ENCODE measurements around the gene LDB2. TPM values are rescaled to one million over a fixed set of nuclear protein-coding genes. Genes with fewer than 3 reads are reported as not detected.

The LDB2 gene
- total and polyA plus RNA-seq, 2 experiments from 2014 or later: 48.6 to 80.1 TPM

GRCh38 chr4:16896881-16897750 is 1.3 kb downstream of the LDB2 start:
- TF ChIP-seq ETS1 (IDR thresholded peaks at IDR 0.05) (no peak), ZNF331 (CRISPR knock-in tag; IDR thresholded peaks at IDR 0.05; ENCODE audit: low read depth) (no peak), STAT1 (IDR thresholded peaks at IDR 0.05; ENCODE audit: unreplicated experiment) (no peak), REST (IDR thresholded peaks at IDR 0.05; ENCODE audit: unreplicated experiment) (no peak), ZNF462 (CRISPR knock-in tag; IDR thresholded peaks at IDR 0.05) (no peak), EZH2 (IDR thresholded peaks at IDR 0.05; ENCODE audit: low read depth, unreplicated experiment) (no peak), NANOG (IDR thresholded peaks at IDR 0.05; ENCODE audit: borderline replicate concordance) (no peak), JUNB (IDR thresholded peaks at IDR 0.05; ENCODE audit: unreplicated experiment) (no peak)
- DNase-seq (ENCODE audit: low spot score) (peak; percentile 54), ATAC-seq (peak; percentile 32)
- peak overlapping the region; percentile 78 for H3K4me3 ChIP-seq
- H4K20me1 ChIP-seq (replicated peaks; ENCODE audit: insufficient read depth): no peaks in the 10 kb centered on the region
- Mint-ChIP-seq H3K36me3 (ENCODE audit: low read depth) (no peaks in the 10 kb centered on the region), H3K9me3 (no peaks in the 10 kb centered on the region), H3K27ac (peak overlapping the region; percentile 24), H3K4me3 (peak overlapping the region; percentile 95), H3K27me3 (ENCODE audit: insufficient read depth, low read depth, poor library complexity) (peaks cover 2% of the 10 kb centered on the region), H3K4me1 (peaks cover 62% of the 10 kb centered on the region)
- H3K79me2 ChIP-seq (replicated peaks; ENCODE audit: insufficient read depth): peaks cover 54% of the 10 kb centered on the region
- no peaks in the 10 kb centered on the region for H3K36me3 ChIP-seq (ENCODE audit: insufficient read depth)
- peak overlapping the region; percentile 77 for H3K27ac ChIP-seq (ENCODE audit: low read depth)
- H3K4me1 ChIP-seq (ENCODE audit: insufficient read depth): peaks cover 68% of the 10 kb centered on the region
- peak overlapping the region; percentile 89 for H3K4me2 ChIP-seq
- peaks cover 3% of the 10 kb centered on the region; the same call in 1 of the 2 replicates for H3F3A ChIP-seq (replicated peaks; ENCODE audit: low read depth)
- no peaks in the 10 kb centered on the region for H3K27me3 ChIP-seq (ENCODE audit: insufficient read depth)
- no peaks in the 10 kb centered on the region for H3K9me2 ChIP-seq (ENCODE audit: insufficient read depth)
- H2AFZ ChIP-seq: no peak overlapping the region
